Superior temporal gyrus (tissue), 1 donor: ENCODE data around the gene ZNF827.

ENCODE experiments used
- DNase-seq: peaks from one replicate; pipeline ENCODE4 v3.0.0-alpha.2; 2016; ENCODE audit errors: extremely low spot score

Gene ZNF827

GRCh38 chr4:145933134-145933533, 5.5 kb downstream of the ZNF827 start:
- DNase-seq = no peak

- DNase-seq = no peak
These were observed 7.2 kb downstream of the ZNF827 start for GRCh38 chr4:145931403-145931802.

- no peak for DNase-seq
These were observed 8.0 kb downstream of the ZNF827 start for GRCh38 chr4:145930592-145930991.

- no peak for DNase-seq
These were observed 9.0 kb downstream of the ZNF827 start for GRCh38 chr4:145929415-145930178.

GRCh38 chr4:145928748-145929147, 9.9 kb downstream of the ZNF827 start:
- DNase-seq = no peak

GRCh38 chr4:145927030-145927429, 11.6 kb downstream of the ZNF827 start:
- no peak for DNase-seq

GRCh38 chr4:145921231-145921630, 17.4 kb downstream of the ZNF827 start:
- no peak for DNase-seq

- DNase-seq = no peak
These were observed 18.4 kb downstream of the ZNF827 start for GRCh38 chr4:145920205-145920604.

- DNase-seq = no peak
These were observed 26.2 kb downstream of the ZNF827 start for GRCh38 chr4:145912376-145912775.

- DNase-seq = no peak
These were observed 28.9 kb downstream of the ZNF827 start for GRCh38 chr4:145909773-145910172.

- DNase-seq = no peak
These were observed 29.3 kb downstream of the ZNF827 start for GRCh38 chr4:145909281-145909715.

- DNase-seq = no peak
These were observed 30.8 kb downstream of the ZNF827 start for GRCh38 chr4:145907812-145908211.

- no peak for DNase-seq
These were observed 31.2 kb downstream of the ZNF827 start for GRCh38 chr4:145907390-145907789.

- no peak for DNase-seq
These were observed 34.0 kb downstream of the ZNF827 start for GRCh38 chr4:145904413-145905177.

- DNase-seq = no peak
These were observed 36.1 kb downstream of the ZNF827 start for GRCh38 chr4:145902522-145902921.

- DNase-seq = no peak
These were observed 38.6 kb downstream of the ZNF827 start for GRCh38 chr4:145899886-145900460.

GRCh38 chr4:145898926-145899531, 39.6 kb downstream of the ZNF827 start:
- DNase-seq = no peak

- DNase-seq = no peak
These were observed 40.2 kb downstream of the ZNF827 start for GRCh38 chr4:145898466-145898865.

GRCh38 chr4:145895056-145895455, 43.6 kb downstream of the ZNF827 start:
- no peak for DNase-seq

GRCh38 chr4:145891958-145892357, 46.7 kb downstream of the ZNF827 start:
- no peak for DNase-seq

- no peak for DNase-seq
These were observed 47.9 kb downstream of the ZNF827 start for GRCh38 chr4:145890689-145891088.

GRCh38 chr4:145888393-145888792, 50.2 kb downstream of the ZNF827 start:
- no peak for DNase-seq
